Natural killer cell (primary cell): ENCODE data around the gene NUB1. TPM values are rescaled to one million over a fixed set of nuclear protein-coding genes. Genes with fewer than 3 reads are reported as not detected.

Source experiments
- ATAC-seq, 3 donors: fragments of 150-1000 bp in 2 of 3; fragments of 200-7000 bp in 1 of 3; cut with Tn5 transposase; 1 replicate in 1 of 3; 2 replicates in 2 of 3; pipeline ENCODE4 v1.10.0; 2021; ENCODE audit warnings: mild to moderate bottlenecking in 2 of 3, moderate library complexity in 2 of 3
- DNase-seq, 2 donors: peaks; one replicate each; pipeline versions ENCODE4 v3.0.0 to v3.0.0-alpha.2; 2013 to 2021; ENCODE audit warnings: mixed read lengths in 1 of 2
- H3K27ac ChIP-seq: one replicate; pipeline ENCODE4 v1.5.1; 2013; ENCODE audit warnings: mild to moderate bottlenecking, low read length
- H3K27me3 ChIP-seq: one replicate; pipeline ENCODE4 v1.6.1; 2013; ENCODE audit warnings: low read length; ENCODE audit not compliant: control insufficient read depth, insufficient read depth
- H3K36me3 ChIP-seq: one replicate; pipeline ENCODE4 v1.6.1; 2013; ENCODE audit warnings: low read length; ENCODE audit not compliant: control insufficient read depth, insufficient read depth
- H3K4me1 ChIP-seq: one replicate; pipeline ENCODE4 v1.6.1; 2013; ENCODE audit warnings: low read length; ENCODE audit not compliant: control insufficient read depth, insufficient read depth
- H3K4me3 ChIP-seq: one replicate; pipeline ENCODE4 v1.5.1; 2013; ENCODE audit warnings: low read length
- H3K9me3 ChIP-seq: one replicate; pipeline ENCODE4 v1.6.1; 2013; ENCODE audit warnings: low read length; ENCODE audit not compliant: control insufficient read depth, insufficient read depth
- H3K27ac Mint-ChIP-seq, 2 donors: one replicate each; pipeline ENCODE4 v1.8.0; 2022; ENCODE audit warnings: mild to moderate bottlenecking in 2 of 2, mixed read lengths in 2 of 2, moderate library complexity in 1 of 2
- H3K27me3 Mint-ChIP-seq, 2 donors: one replicate each; pipeline ENCODE4 v1.8.0; 2022; ENCODE audit warnings: low read depth in 2 of 2, mixed read lengths in 2 of 2
- H3K36me3 Mint-ChIP-seq: one replicate; pipeline ENCODE4 v1.8.0; 2022; ENCODE audit warnings: mixed read lengths
- H3K4me1 Mint-ChIP-seq, 2 donors: one replicate each; pipeline ENCODE4 v1.8.0; 2022; ENCODE audit warnings: mixed read lengths in 2 of 2
- H3K4me3 Mint-ChIP-seq: one replicate; pipeline ENCODE4 v1.8.0; 2022; ENCODE audit warnings: mild to moderate bottlenecking, moderate library complexity, mixed read lengths
- H3K9me3 Mint-ChIP-seq, 2 donors: one replicate each; pipeline ENCODE4 v1.8.0; 2022; ENCODE audit warnings: mixed read lengths in 2 of 2
- CTCF ChIP-seq: fragments of 200-600 bp; IDR thresholded peaks from one replicate; pipeline ENCODE4 v1.8.0; 2022; ENCODE audit warnings: antibody characterized with exemption
- WGBS: methylation state at CpG from one replicate; pipeline ENCODE4 v1.1.7; 2013; ENCODE audit warnings: missing lambda C conversion rate; ENCODE audit not compliant: insufficient coverage; 5-methylcytosine and 5-hydroxymethylcytosine counted together
- intact Hi-C: fragments of 100-400 bp; cut with micrococcal nuclease; formaldehyde crosslinking; loops from one replicate; pipeline ENCODE4 v1.14.2; 2022
- total RNA-seq, 4 donors: library from RNA; stranded (reverse); fragments of 120-200 nt in 1 of 4; gene quantifications; one replicate each; pipeline versions ENCODE4 v1.2.3 to v1.2.4, GENCODE V29; 2013 to 2022

Gene NUB1
- total RNA-seq, 3 donors from 2014 or later (not counting 1 experiment from before 2014, with no cell fraction given) = 110 to 113 (median 111) TPM

DNA sequence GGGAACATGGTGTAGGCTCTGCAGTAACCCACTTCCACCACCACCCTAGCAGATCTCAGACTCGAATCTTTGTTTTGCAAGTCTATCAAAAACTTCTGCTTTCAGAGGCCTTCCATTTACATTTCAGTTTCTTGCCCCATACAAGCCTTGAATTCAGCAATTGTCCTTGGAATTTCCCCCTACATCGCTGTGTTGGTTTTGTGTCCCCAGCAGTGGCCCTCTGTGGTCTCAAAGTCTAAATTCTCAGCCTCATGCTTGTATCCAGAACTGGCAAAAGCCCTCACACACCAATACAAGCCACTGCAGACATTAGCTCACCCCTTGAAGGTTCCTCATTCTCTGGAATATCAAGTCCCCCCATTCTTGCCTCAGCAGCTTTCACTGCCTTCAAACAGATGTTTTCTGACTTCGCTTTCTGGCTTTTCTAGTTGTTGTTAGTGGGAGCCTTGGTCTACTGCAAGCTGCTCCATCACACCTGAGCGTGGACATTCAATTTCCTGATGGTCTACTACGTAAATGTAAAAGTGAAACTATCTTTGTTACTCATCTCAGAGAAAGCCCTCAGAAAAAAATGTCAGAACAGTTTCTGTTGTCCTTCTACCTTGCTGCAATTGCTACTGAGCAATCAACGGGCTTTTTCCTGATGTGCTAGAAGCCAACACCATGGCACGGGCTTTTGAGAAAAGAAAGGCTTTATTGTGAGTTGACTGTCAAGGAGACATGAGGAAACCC, 1.8 kb upstream of the NUB1 start:
- peak overlapping the region; percentile 91 to 96 for H3K27ac Mint-ChIP-seq
- Histone ChIP-seq H3K27me3 (no peaks in the 10 kb centered on the region), H3K4me3 (no peak overlapping the region), H3K36me3 (peaks cover 2% of the 10 kb centered on the region), H3K4me1 (peaks cover 27% of the 10 kb centered on the region), H3K27ac (peak overlapping the region; percentile 66), H3K9me3 (peaks cover 5% of the 10 kb centered on the region)
- 46% methylated on average over 7 of the region's 7 CpGs for WGBS
- TF ChIP-seq CTCF = no peak
- DNase-seq (peak in 1 of 2 donors; percentile 53), ATAC-seq (no peak)
- no peaks in the 10 kb centered on the region for H3K27me3 Mint-ChIP-seq
- intact Hi-C loops = loop anchor here (5.0 to 10.0 kb wide), 3 partner anchors 113 to 258 kb away; partner anchors contain the start of genes ABCF2, FASTK, RHEB and TMUB1
- H3K4me3 Mint-ChIP-seq = peak overlapping the region; percentile 95
- H3K4me1 Mint-ChIP-seq = peaks cover 14 to 25% of the 10 kb centered on the region in 2 donors
- no peaks in the 10 kb centered on the region for H3K36me3 Mint-ChIP-seq
- H3K9me3 Mint-ChIP-seq = no peaks in the 10 kb centered on the region

DNA sequence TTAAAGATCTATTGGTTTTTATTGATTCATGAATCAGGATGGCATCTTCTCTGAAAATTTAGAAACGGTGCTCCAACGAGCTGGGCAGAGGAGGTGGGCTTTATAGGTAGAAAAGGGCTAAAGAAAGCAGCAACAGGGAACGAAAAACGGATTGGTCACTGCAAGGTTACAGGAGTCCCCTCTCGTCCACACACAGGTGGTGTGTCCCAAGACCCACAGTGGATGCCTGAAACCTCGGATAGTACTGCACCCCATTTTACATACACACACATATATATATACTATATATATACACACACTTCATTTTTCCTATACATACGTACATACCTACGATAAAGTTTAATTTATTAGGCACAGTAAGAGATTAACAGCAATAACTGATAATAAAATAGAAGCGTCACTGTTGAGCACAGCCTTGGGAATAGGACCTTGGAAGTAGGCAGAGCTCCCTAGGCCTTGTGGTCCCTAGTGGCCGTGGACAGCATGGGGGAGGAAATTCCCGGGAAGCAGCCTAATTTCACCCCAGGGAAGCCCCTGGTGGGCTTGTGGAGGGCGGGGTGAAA, 737 bp upstream of the NUB1 start:
- Histone ChIP-seq H3K27me3 (no peaks in the 10 kb centered on the region), H3K4me1 (peaks cover 27% of the 10 kb centered on the region), H3K36me3 (peaks cover 10% of the 10 kb centered on the region), H3K4me3 (peak overlapping the region; percentile 22), H3K9me3 (peaks cover 5% of the 10 kb centered on the region), H3K27ac (peak overlapping the region; percentile 80)
- Mint-ChIP-seq H3K4me3 (peak overlapping the region; percentile 95), H3K36me3 (peaks cover 5% of the 10 kb centered on the region), H3K27me3 (no peaks in the 10 kb centered on the region), H3K9me3 (no peaks in the 10 kb centered on the region), H3K27ac (peak overlapping the region; percentile 91 to 96), H3K4me1 (peaks cover 14 to 25% of the 10 kb centered on the region in 2 donors)
- TF ChIP-seq CTCF = no peak
- intact Hi-C loops = loop anchor here (5.0 to 10.0 kb wide), 3 partner anchors 114 to 259 kb away; partner anchors contain the start of genes ABCF2, FASTK, RHEB and TMUB1
- ATAC-seq (no peak), DNase-seq (peak in 1 of 2 donors; percentile 33)
- WGBS = 87% methylated on average over 11 of the region's 12 CpGs

- 0% methylated on average over 6 of the region's 11 CpGs for WGBS
- peak overlapping the region; percentile 91 for H3K27ac ChIP-seq
- H3K27me3 ChIP-seq = no peaks in the 10 kb centered on the region
- H3K4me1 ChIP-seq = peaks cover 27% of the 10 kb centered on the region
- ATAC-seq = peak; percentile 47 to 61 (median 48)
- no peak for TF ChIP-seq CTCF
- peaks cover 23% of the 10 kb centered on the region for H3K36me3 ChIP-seq
- H3K4me1 Mint-ChIP-seq = peaks cover 14 to 25% of the 10 kb centered on the region in 2 donors
- H3K27ac Mint-ChIP-seq = peak overlapping the region; percentile 91 to 96
- peak in 1 of 2 donors; percentile 69 for DNase-seq
- no peaks in the 10 kb centered on the region for H3K9me3 Mint-ChIP-seq
- peak overlapping the region; percentile 95 for H3K4me3 Mint-ChIP-seq
- peaks cover 5% of the 10 kb centered on the region for H3K9me3 ChIP-seq
- intact Hi-C loops = loop anchor here (1.0 to 10.0 kb wide), 4 partner anchors 8 to 260 kb away; partner anchors contain the start of genes ABCF2, FASTK, RHEB and TMUB1
- H3K27me3 Mint-ChIP-seq = no peaks in the 10 kb centered on the region
- H3K36me3 Mint-ChIP-seq = peaks cover 7% of the 10 kb centered on the region
- H3K4me3 ChIP-seq = peak overlapping the region; percentile 95
Measured at GRCh38 chr7:151342102-151342646, 562 bp downstream of the NUB1 start.
